Stimulated activated CD8-positive, alpha-beta memory T cell treated with anti-CD3 and anti-CD28 coated beads, Interleukin-12 subunit alpha, Interleukin-12 subunit beta, amount 100 ng/mL, for 1 hour (primary cell): ENCODE results near the gene DOK1.
"Not testable (repeated sequence)": the region's sequence is repeated elsewhere in the genome, so short reads cannot be mapped to it uniquely, and the experiment has no call there.

Source experiments
- DNase-seq: peaks from one replicate; pipeline ENCODE4 v3.0.0-alpha.2; 2020; ENCODE audit warnings: low read depth

Gene DOK1

DNA sequence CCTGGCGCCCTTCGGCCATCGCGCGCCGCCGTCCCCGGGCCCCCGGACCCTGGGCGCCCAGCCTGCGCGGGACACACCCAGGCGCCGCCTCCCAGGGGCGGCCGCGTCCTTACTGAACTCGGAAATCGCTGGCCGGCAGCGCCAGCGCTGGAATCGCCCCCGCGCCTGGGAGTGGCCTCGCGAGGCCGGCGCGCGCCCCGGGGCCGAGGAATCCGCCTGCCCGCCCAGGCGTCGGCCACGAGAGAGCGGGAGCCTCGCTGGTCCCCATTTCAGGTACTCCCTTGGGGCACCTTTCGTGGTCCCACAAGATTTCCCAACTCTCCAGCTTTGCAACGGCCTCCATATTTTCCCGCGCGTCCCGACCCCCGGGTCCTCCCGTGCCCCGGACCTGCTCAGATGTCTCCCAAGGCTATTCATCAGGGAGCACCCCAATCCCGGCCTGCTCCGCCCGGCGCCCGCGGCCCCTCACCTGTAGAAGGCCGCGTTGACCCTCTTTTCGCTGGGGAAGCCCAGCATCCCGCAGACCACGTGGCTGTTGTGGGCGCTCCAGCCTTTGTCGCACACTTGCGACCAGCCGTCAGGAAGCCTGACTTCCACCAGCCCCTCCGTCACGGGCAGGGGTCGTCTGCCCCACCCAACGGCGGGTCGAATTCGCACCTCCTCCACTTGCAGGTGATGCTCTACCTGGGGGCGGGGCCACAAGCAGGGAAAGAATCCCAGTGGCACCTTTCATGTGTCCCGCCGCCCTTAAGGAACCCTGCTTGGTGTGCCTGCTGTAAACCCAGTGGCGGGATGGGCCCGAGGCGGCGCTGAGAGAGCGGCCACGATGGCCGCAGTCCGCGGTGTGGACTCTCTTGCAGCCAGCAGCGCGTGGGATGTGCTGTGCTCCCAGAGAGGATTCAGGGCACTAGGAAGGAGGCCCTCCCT is 5.4 kb upstream of the DOK1 start:
- no peak for DNase-seq

DNA sequence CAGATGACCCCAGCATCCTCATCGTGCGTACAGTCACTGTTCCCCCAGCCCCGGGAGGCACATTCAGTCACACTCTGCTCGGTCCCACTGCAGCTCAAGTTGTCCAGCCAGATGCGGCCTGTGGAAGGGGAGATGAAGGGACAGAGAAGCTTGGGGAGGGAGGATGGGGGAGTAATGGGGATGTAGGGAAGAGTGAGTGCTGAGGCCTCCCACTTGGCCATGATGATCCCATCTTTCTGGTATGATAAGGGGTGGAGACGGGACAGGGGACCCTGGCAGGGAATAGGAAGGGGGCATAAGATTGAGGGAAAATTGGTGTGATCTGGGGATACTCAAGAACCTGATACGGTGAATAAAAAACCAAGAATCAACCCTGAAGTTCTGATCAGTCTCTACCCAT is 4.3 kb upstream of the DOK1 start:
- no peak for DNase-seq

GRCh38 chr2:74551530-74551929 is 3.0 kb upstream of the DOK1 start:
- no peak for DNase-seq

DNA sequence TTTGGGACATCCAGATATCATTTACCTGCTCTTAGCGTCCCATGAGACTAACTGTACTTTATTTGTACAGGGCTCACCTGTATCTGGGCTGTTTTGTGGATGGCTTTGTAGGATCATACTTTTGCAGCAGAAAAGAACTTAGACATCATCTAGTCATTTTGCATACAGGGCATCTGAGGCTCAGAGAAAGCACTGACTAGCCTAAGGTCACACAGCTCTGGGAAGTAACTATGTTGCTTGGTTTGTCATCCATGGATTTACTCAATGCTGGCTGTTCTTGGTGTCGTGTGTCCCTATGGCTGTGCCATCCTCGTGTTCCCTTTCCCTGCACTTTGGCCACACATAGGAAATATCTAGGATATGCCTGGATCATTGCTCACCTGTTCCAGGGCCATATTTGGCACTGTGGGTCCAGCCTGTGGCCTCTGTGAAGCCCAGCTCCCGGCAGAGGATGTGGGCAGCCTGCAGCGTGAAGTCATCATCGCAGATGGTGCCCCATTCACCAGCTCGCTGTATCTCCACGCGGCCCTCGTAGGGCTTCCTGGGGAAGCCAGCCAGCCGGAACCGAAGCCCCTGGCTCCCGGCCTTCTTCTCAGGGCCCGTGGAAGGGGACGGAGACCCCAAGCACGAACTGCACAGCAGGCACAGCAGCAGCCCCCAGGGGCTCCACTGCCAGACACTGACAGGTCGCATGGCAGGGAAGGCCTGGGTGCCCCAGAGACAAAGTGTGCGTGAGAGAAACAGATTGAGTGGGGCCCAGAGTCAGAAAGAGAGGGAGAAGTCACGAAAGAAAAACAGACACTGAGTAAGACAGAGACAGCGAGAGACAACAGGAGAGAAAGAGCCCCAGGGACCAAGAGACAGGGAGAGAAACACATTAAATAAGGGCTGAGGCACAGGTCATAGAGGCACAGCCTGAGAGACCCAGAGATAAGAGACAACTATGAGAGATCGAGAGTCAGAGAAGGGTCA is 2.3 kb upstream of the DOK1 start:
- no peak for DNase-seq

- no peak for DNase-seq
Observed at GRCh38 chr2:74552914-74553811, 1.4 kb upstream of the DOK1 start.

DNA sequence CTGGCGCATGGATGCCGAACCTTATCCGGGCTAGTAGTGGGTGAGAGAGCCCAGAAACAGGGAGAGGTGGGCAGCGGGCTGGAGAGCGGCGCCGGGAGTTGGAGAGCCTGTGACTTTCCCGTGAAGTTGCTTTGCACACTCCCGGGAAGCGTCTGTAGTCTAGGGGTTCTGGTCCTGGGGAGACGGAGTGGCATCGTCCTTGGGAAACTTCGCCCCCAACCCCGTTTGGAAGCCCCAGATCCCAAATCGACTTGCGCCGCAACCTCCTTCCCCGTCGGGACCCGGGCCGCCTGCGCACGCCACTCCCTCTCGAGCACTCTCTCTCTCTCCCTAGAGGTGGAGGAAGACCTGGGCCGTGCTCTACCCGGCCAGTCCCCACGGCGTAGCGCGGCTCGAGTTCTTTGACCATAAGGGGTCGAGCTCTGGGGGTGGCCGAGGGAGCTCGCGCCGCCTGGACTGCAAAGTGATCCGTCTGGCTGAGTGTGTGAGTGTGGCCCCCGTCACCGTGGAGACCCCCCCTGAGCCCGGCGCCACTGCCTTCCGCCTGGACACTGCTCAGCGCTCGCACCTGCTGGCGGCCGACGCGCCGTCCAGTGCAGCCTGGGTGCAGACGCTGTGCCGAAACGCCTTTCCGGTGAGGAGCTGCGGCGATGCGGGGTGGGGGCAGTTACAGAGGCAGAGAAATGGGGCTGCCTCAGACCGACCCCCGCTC is 456 bp downstream of the DOK1 start:
- DNase-seq = peak; percentile 20

- no peak for DNase-seq
Observed at GRCh38 chr2:74555610-74556103, 1.1 kb downstream of the DOK1 start.

DNA sequence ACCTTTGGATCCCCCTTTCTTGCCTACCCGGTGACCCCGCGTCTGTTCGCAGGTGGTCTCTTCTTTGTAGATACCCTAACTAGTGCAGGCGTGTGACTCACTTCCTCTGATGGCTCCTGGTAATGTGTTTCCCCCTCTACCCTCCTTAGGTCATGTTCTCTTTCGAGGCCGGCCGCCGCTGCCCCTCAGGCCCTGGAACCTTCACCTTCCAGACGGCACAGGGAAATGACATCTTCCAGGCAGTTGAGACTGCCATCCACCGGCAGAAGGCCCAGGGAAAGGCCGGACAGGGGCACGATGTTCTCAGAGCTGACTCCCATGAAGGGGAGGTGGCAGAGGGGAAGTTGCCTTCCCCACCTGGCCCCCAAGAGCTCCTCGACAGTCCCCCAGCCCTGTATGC is 1.6 kb downstream of the DOK1 start:
- no peak for DNase-seq

DNA sequence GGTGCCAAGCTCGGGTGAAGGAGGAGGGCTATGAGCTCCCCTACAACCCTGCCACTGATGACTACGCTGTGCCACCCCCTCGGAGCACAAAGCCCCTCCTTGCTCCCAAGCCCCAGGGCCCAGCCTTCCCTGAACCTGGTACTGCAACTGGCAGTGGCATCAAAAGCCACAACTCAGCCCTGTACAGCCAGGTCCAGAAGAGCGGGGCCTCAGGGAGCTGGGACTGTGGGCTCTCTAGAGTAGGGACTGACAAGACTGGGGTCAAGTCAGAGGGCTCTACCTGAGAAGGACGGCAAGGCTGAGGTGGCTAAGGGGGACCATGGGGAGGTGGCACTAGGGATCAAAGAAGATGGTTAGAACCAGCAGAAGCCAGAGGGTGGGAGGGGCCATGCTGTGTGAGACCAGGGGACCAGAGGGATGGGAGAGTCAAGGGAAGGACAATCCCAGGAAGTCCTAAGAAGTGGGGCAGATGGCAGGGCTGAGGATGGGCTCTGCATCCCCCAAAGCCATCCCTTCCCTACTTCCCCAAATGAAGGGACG is 2.4 kb downstream of the DOK1 start:
- no peak for DNase-seq

DNA sequence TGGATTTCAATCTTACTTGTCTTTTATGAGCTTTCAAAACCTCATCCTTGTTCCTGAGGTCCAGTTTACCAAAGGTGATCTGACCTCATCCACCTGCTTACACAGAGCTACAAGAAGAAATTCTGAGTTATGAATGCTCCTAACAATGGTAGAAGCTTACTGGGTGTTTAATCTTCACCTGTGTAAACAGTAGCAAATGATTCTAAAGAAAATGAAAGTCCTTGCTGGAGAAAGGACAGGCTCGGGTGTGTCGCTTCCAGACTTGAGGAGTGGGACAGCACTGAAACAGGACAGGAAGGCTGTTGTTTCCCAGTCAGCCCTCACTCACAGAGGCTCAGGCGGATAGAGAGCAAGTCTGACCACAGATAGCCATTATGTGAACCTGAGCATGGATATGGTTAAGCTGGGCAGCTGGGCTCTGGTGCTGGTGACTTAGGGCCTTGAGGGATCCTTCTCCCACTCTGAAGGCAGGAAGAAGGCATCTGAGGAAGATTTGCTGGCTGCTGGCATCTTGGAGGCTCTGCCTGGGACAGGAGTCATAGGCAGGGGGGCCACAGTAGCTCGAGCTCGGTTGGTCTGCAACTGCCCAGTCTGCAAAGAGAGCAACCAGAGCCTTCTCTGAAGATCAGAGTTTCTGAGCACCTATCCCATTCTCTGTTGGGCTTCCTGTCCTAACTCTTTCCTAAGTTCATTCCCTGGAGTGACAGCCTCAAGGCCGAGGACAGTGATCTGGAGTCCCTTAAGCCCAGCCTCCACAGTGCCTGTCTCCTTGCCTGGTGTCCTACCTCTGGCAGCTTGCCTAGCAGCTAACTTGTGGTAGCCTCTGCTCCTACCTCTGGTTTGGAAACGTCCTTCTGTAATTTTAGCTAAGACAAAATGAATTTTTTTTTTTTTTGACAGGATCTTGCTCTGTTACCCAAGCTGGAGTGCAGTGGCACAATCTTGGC is 4.0 kb downstream of the DOK1 start:
- no peak for DNase-seq

- no peak for DNase-seq
Observed at GRCh38 chr2:74559912-74560311, 5.4 kb downstream of the DOK1 start.

- DNase-seq = no peak
Observed at GRCh38 chr2:74560591-74560990, 6.1 kb downstream of the DOK1 start.

DNA sequence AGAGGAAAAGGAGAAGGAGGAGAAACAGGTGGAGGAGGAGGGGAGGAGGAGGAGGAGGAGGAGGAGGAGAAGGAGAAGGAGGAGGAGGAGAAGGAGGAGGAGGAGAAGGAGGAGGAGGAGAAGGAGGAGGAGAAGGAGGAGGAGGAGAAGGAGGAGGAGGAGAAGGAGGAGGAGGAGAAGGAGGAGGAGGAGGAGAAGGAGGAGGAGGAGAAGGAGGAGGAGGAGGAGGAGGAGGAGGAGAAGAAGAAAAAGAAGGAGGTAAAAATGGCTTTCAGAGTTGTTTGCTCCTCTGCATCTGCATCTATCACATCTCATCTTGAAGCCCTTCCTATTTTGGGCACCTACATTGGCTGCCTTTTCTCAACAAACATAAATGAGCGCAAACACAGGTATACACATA is 6.5 kb downstream of the DOK1 start:
- not testable (repeated sequence) for DNase-seq

DNA sequence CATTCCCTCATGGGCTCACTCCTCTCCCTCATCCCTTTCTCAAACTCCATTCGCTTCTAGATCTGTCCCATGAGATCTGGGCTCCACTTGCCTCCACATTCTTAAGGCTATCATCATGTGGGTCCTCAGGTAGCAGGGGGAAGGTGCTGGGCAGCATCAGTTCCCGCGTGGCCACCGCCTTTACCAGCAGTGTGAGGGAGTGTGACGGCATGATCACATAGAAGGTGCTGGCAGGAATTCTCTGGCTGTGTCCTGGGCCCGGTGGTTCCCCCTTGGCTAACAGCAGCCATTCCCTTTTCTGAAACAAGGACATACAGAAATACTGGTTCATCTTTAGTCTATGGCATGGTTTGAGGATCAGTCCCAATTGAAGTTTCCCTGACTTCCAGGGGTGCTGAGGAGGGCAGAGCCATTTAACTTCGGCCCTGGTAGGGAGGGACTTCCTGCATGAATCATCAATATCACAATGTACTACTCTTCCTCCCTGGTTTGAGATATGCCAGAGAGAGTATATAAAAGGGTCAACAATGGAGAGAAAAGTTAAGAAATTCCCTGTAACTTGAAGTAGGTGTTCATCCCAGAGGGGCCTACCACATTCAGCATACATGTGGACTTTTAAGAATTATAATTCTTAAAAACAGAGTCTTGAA is 7.7 kb downstream of the DOK1 start:
- DNase-seq = no peak

GRCh38 chr2:74564222-74564621 is 9.7 kb downstream of the DOK1 start:
- no peak for DNase-seq

- DNase-seq = no peak
Observed at GRCh38 chr2:74566076-74566753, 11.7 kb downstream of the DOK1 start.

DNA sequence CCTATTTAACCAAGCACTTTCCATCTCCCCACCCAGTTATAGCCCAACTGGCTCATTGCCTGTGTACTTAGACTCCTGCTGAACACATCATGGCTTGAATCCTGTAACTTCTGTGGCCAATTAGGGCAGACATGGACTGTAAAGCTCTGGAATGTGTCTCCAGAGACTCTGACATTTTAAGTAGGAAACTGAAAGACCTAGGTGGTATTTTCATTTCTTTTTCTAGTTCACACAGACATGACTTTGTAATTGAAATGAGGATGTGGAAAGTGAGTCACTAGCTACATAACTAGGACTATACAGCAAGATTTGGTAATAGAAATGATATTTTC is 12.2 kb downstream of the DOK1 start:
- no peak for DNase-seq

DNA sequence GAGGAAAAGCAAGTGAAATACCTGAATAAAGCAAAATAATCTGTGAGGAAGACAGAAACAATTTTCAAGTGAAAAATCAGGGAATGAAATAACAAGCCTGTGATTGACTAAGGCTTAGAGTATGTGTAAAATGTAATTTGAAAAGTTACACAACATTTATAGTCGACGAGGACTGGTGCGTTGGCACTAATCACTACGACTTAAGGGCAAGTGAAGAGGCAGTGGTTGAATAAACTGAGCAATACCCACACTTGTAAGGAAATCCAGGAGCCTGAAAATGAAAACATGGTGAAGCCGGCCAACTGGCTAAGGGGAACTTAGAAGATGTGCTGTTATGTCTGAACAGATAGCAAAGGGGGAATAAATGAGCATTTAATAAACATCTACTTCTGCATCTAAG is 13.4 kb downstream of the DOK1 start:
- DNase-seq = no peak

GRCh38 chr2:74569686-74570085 is 15.2 kb downstream of the DOK1 start:
- DNase-seq = no peak
